AG09309 (cell line): ENCODE measurements around the gene ASH1L.
"Not testable (repeated sequence)": the region's sequence is repeated elsewhere in the genome, so short reads cannot be mapped to it uniquely, and the experiment has no call there.

Experiments used
- DNase-seq: peaks from one replicate; pipeline ENCODE4 v3.0.0-alpha.2; 2010; ENCODE audit warnings: low read depth
- H3K4me3 ChIP-seq: 2 replicates; pipeline ENCODE4 v1.5.1; 2011; ENCODE audit warnings: mild to moderate bottlenecking, low read depth, low read length, moderate library complexity; ENCODE audit not compliant: control insufficient read depth
- CTCF ChIP-seq: IDR thresholded peaks from 2 replicates; pipeline ENCODE4 v1.5.1; 2011; ENCODE audit warnings: mild to moderate bottlenecking, low read depth, low read length, inconsistent platforms; ENCODE audit not compliant: insufficient read depth, control insufficient read depth; ENCODE audit errors: missing control alignments

ASH1L gene

GRCh38 chr1:155451199-155451598 is 111.4 kb downstream of the ASH1L start:
- no peak for TF ChIP-seq CTCF
- no peak for DNase-seq
- no peak overlapping the region for H3K4me3 ChIP-seq

- not testable (repeated sequence) for H3K4me3 ChIP-seq, DNase-seq
These were observed 120.2 kb downstream of the ASH1L start for GRCh38 chr1:155442431-155442830.

- no peak overlapping the region for H3K4me3 ChIP-seq
- TF ChIP-seq CTCF, result no peak
- DNase-seq, result no peak
These were observed 125.2 kb downstream of the ASH1L start for GRCh38 chr1:155437405-155437804.

- H3K4me3 ChIP-seq, DNase-seq: not testable (repeated sequence)
These were observed 128.7 kb downstream of the ASH1L start for GRCh38 chr1:155433831-155434389.

- H3K4me3 ChIP-seq, result not testable (repeated sequence)
These were observed 129.3 kb downstream of the ASH1L start for GRCh38 chr1:155433128-155433830.

GRCh38 chr1:155424091-155424490 is 138.5 kb downstream of the ASH1L start:
- DNase-seq, result no peak
- no peak for TF ChIP-seq CTCF
- H3K4me3 ChIP-seq, result no peak overlapping the region

More at GRCh38 chr1:155433128-155433830, 129.3 kb downstream of the ASH1L start:
- not testable (repeated sequence) for DNase-seq

- no peak for TF ChIP-seq CTCF
- H3K4me3 ChIP-seq, result no peak overlapping the region
- no peak for DNase-seq
These were observed 141.8 kb downstream of the ASH1L start for GRCh38 chr1:155420788-155421187.

- DNase-seq, H3K4me3 ChIP-seq: not testable (repeated sequence)
These were observed 150.8 kb downstream of the ASH1L start for GRCh38 chr1:155411840-155412239.

- no peak for DNase-seq
- no peak for TF ChIP-seq CTCF
- H3K4me3 ChIP-seq, result no peak overlapping the region
These were observed 151.7 kb downstream of the ASH1L start for GRCh38 chr1:155410931-155411330.
